ENCODE results near the gene S1PR4. TPM values are rescaled to one million over a fixed set of nuclear protein-coding genes. Genes with fewer than 3 reads are reported as not detected.
"Not testable (repeated sequence)": the region's sequence is repeated elsewhere in the genome, so short reads cannot be mapped to it uniquely, and the experiment has no call there.

The S1PR4 gene
- total RNA-seq, 1 donor from 2014 or later, result 0.26 TPM

- H3K4me3 ChIP-seq (ENCODE audit: low read depth, low read length), result no peak overlapping the region
- DNase-seq (ENCODE audit: low read depth) (peak; percentile 32), FAIRE-seq (no peak)
- H3K36me3 ChIP-seq (ENCODE audit: control insufficient read depth, insufficient read depth, low read length), result peaks cover 9% of the 10 kb centered on the region
- H3K27me3 ChIP-seq (ENCODE audit: control insufficient read depth, insufficient read depth, low read length), result no peaks in the 10 kb centered on the region
- peak; percentile 82 for TF ChIP-seq CTCF (IDR thresholded peaks at IDR 0.05; ENCODE audit: insufficient read depth, low read length, severe bottlenecking)
Observed at GRCh38 chr19:3210347-3211017, 31.9 kb downstream of the S1PR4 start.

GRCh38 chr19:3211191-3211590, 32.6 kb downstream of the S1PR4 start:
- H3K4me3 ChIP-seq (ENCODE audit: low read depth, low read length), result no peak overlapping the region
- no peaks in the 10 kb centered on the region for H3K27me3 ChIP-seq (ENCODE audit: control insufficient read depth, insufficient read depth, low read length)
- H3K36me3 ChIP-seq (ENCODE audit: control insufficient read depth, insufficient read depth, low read length), result peaks cover 8% of the 10 kb centered on the region
- FAIRE-seq, result no peak
- DNase-seq (ENCODE audit: low read depth), result no peak
- TF ChIP-seq CTCF (IDR thresholded peaks at IDR 0.05; ENCODE audit: insufficient read depth, low read length, severe bottlenecking), result no peak

GRCh38 chr19:3213159-3213558, 34.6 kb downstream of the S1PR4 start:
- DNase-seq (ENCODE audit: low read depth) (no peak), FAIRE-seq (no peak)
- no peak overlapping the region for H3K4me3 ChIP-seq (ENCODE audit: low read depth, low read length)
- H3K27me3 ChIP-seq (ENCODE audit: control insufficient read depth, insufficient read depth, low read length), result no peaks in the 10 kb centered on the region
- H3K36me3 ChIP-seq (ENCODE audit: control insufficient read depth, insufficient read depth, low read length), result peaks cover 2% of the 10 kb centered on the region
- TF ChIP-seq CTCF (IDR thresholded peaks at IDR 0.05; ENCODE audit: insufficient read depth, low read length, severe bottlenecking), result no peak

GRCh38 chr19:3216874-3217273, 38.3 kb downstream of the S1PR4 start:
- FAIRE-seq (peak; percentile 76), DNase-seq (ENCODE audit: low read depth) (no peak)
- TF ChIP-seq CTCF (IDR thresholded peaks at IDR 0.05; ENCODE audit: insufficient read depth, low read length, severe bottlenecking), result no peak
- Histone ChIP-seq H3K27me3 (ENCODE audit: control insufficient read depth, insufficient read depth, low read length) (no peaks in the 10 kb centered on the region), H3K36me3 (ENCODE audit: control insufficient read depth, insufficient read depth, low read length) (no peaks in the 10 kb centered on the region), H3K4me3 (ENCODE audit: low read depth, low read length) (no peak overlapping the region)

- FAIRE-seq, result no peak
- H3K36me3 ChIP-seq (ENCODE audit: control insufficient read depth, insufficient read depth, low read length), result no peaks in the 10 kb centered on the region
Observed at GRCh38 chr19:3220576-3220975, 42.0 kb downstream of the S1PR4 start.

GRCh38 chr19:3221576-3221975, 43.0 kb downstream of the S1PR4 start:
- H3K36me3 ChIP-seq (ENCODE audit: control insufficient read depth, insufficient read depth, low read length); FAIRE-seq; H3K27me3 ChIP-seq (ENCODE audit: control insufficient read depth, insufficient read depth, low read length); DNase-seq (ENCODE audit: low read depth); H3K4me3 ChIP-seq (ENCODE audit: low read depth, low read length): not testable (repeated sequence)

More at GRCh38 chr19:3220576-3220975, 42.0 kb downstream of the S1PR4 start:
- no peak for DNase-seq (ENCODE audit: low read depth)
- no peak overlapping the region for H3K4me3 ChIP-seq (ENCODE audit: low read depth, low read length)
- TF ChIP-seq CTCF (IDR thresholded peaks at IDR 0.05; ENCODE audit: insufficient read depth, low read length, severe bottlenecking), result no peak
- no peaks in the 10 kb centered on the region for H3K27me3 ChIP-seq (ENCODE audit: control insufficient read depth, insufficient read depth, low read length)
